Loucy (cell line): ENCODE measurements around the gene STK39.

Source experiments
- H2AFZ ChIP-seq: fragments of 200-600 bp; sonication (generic); 2 replicates; pipeline ENCODE4 v1.6.0; 2016; ENCODE audit warnings: antibody characterized with exemption, mild to moderate bottlenecking, low read length, moderate library complexity
- H3F3A ChIP-seq: fragments of 200-600 bp; 2 replicates; pipeline ENCODE4 v1.6.0; 2016; ENCODE audit warnings: antibody characterized with exemption, low read depth, mild to moderate bottlenecking
- H3K27me3 ChIP-seq: fragments of 200-600 bp; sonication (generic); 2 replicates; pipeline ENCODE4 v1.6.1; 2014; ENCODE audit warnings: low read length, mild to moderate bottlenecking; ENCODE audit not compliant: insufficient read depth, poor library complexity, severe bottlenecking
- H3K36me3 ChIP-seq: fragments of 200-600 bp; sonication (generic); 2 replicates; pipeline ENCODE4 v1.6.1; 2016; ENCODE audit warnings: low read length; ENCODE audit not compliant: insufficient read depth
- H3K4me1 ChIP-seq: fragments of 200-600 bp; sonication (generic); 2 replicates; pipeline ENCODE4 v1.5.1; 2014; ENCODE audit warnings: low read length, mild to moderate bottlenecking; ENCODE audit not compliant: insufficient read depth, poor library complexity, severe bottlenecking
- H3K4me2 ChIP-seq: fragments of 200-600 bp; sonication (generic); 2 replicates; pipeline ENCODE4 v1.6.0; 2014; ENCODE audit warnings: antibody characterized with exemption, low read length, low read depth, mild to moderate bottlenecking; ENCODE audit not compliant: poor library complexity, severe bottlenecking
- H3K4me3 ChIP-seq: fragments of 200-600 bp; sonication (generic); 2 replicates; pipeline ENCODE4 v1.5.1; 2014; ENCODE audit warnings: low read length, mild to moderate bottlenecking, mixed read lengths; ENCODE audit not compliant: poor library complexity, severe bottlenecking
- H3K79me2 ChIP-seq: fragments of 200-600 bp; sonication (generic); 2 replicates; pipeline ENCODE4 v1.6.1; 2014; ENCODE audit warnings: low read length; ENCODE audit not compliant: insufficient read depth
- H3K9ac ChIP-seq: fragments of 200-600 bp; sonication (generic); 2 replicates; pipeline ENCODE4 v1.6.0; 2014; ENCODE audit warnings: mild to moderate bottlenecking, low read depth, low read length, moderate library complexity; ENCODE audit not compliant: poor library complexity, severe bottlenecking
- H3K9me2 ChIP-seq: fragments of 200-600 bp; sonication (generic); replicated peaks from 2 replicates; pipeline ENCODE4 v1.6.1; 2016; ENCODE audit warnings: low read depth, low read length, mixed read lengths
- H3K9me3 ChIP-seq: fragments of 200-600 bp; sonication (generic); 2 replicates; pipeline ENCODE4 v1.6.1; 2014; ENCODE audit warnings: mild to moderate bottlenecking, antibody characterized with exemption, low read length, low read depth; ENCODE audit not compliant: insufficient read depth
- H4K20me1 ChIP-seq: fragments of 200-600 bp; sonication (generic); 2 replicates; pipeline ENCODE4 v1.6.0; 2014; ENCODE audit warnings: antibody characterized with exemption, low read length, mild to moderate bottlenecking; ENCODE audit not compliant: insufficient read depth, poor library complexity, severe bottlenecking
- EZH2phosphoT487 ChIP-seq: fragments of 200-600 bp; IDR thresholded peaks from 2 replicates; pipeline ENCODE4 v1.6.1; 2018; ENCODE audit warnings: antibody characterized with exemption, mild to moderate bottlenecking, moderate library complexity, borderline replicate concordance
- TF ChIP-seq, protein P1 (sequence below): fragments of 200-600 bp; sonication (generic); conservative IDR thresholded peaks from 2 replicates; pipeline ENCODE4 v1.5.1; 2014; ENCODE audit warnings: mild to moderate bottlenecking, antibody characterized with exemption, low read length

Gene STK39

GRCh38 chr2:167944825-167945659, 302.4 kb downstream of the STK39 start:
- Histone ChIP-seq H3K9me2 (no peaks in the 10 kb centered on the region), H3K9me3 (no peaks in the 10 kb centered on the region), H3K4me2 (no peak overlapping the region), H3K9ac (no peak overlapping the region), H3K36me3 (no peaks in the 10 kb centered on the region), H3K4me3 (no peak overlapping the region), H3K79me2 (no peaks in the 10 kb centered on the region), H3K4me1 (no peaks in the 10 kb centered on the region), H3F3A (no peaks in the 10 kb centered on the region), H2AFZ (no peak overlapping the region), H4K20me1 (no peaks in the 10 kb centered on the region), H3K27me3 (no peaks in the 10 kb centered on the region)
- no peak for TF ChIP-seq EZH2phosphoT487
- TF ChIP-seq, protein P1, sequence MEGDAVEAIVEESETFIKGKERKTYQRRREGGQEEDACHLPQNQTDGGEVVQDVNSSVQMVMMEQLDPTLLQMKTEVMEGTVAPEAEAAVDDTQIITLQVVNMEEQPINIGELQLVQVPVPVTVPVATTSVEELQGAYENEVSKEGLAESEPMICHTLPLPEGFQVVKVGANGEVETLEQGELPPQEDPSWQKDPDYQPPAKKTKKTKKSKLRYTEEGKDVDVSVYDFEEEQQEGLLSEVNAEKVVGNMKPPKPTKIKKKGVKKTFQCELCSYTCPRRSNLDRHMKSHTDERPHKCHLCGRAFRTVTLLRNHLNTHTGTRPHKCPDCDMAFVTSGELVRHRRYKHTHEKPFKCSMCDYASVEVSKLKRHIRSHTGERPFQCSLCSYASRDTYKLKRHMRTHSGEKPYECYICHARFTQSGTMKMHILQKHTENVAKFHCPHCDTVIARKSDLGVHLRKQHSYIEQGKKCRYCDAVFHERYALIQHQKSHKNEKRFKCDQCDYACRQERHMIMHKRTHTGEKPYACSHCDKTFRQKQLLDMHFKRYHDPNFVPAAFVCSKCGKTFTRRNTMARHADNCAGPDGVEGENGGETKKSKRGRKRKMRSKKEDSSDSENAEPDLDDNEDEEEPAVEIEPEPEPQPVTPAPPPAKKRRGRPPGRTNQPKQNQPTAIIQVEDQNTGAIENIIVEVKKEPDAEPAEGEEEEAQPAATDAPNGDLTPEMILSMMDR = no peak

GRCh38 chr2:167943897-167944296, 303.5 kb downstream of the STK39 start:
- TF ChIP-seq, protein P1 = no peak
- no peak for TF ChIP-seq EZH2phosphoT487
- Histone ChIP-seq H3F3A (no peaks in the 10 kb centered on the region), H3K9me3 (no peaks in the 10 kb centered on the region), H3K36me3 (no peaks in the 10 kb centered on the region), H3K4me3 (no peak overlapping the region), H3K4me2 (no peak overlapping the region), H4K20me1 (no peaks in the 10 kb centered on the region), H3K4me1 (no peaks in the 10 kb centered on the region), H3K27me3 (no peaks in the 10 kb centered on the region), H3K9ac (no peak overlapping the region), H3K79me2 (no peaks in the 10 kb centered on the region), H2AFZ (no peak overlapping the region), H3K9me2 (no peaks in the 10 kb centered on the region)

- H3K4me3 ChIP-seq = no peak overlapping the region
- H3K36me3 ChIP-seq = no peaks in the 10 kb centered on the region
- H2AFZ ChIP-seq = no peak overlapping the region
- no peak overlapping the region for H3K4me2 ChIP-seq
- H3K9me3 ChIP-seq = no peaks in the 10 kb centered on the region
- TF ChIP-seq, protein P1 = no peak
- TF ChIP-seq EZH2phosphoT487 = no peak
- no peak overlapping the region for H3K9ac ChIP-seq
- H4K20me1 ChIP-seq = no peaks in the 10 kb centered on the region
- H3K9me2 ChIP-seq = no peaks in the 10 kb centered on the region
- H3K4me1 ChIP-seq = no peaks in the 10 kb centered on the region
- no peaks in the 10 kb centered on the region for H3F3A ChIP-seq
- H3K79me2 ChIP-seq = no peaks in the 10 kb centered on the region
- H3K27me3 ChIP-seq = no peaks in the 10 kb centered on the region
Measured at GRCh38 chr2:167943368-167943767, 304.0 kb downstream of the STK39 start.
